Esophagus muscularis mucosa (tissue), 4 donors: Measurements from ENCODE around the gene AGBL1.

Experiments
- EP300 ChIP-seq: sonication (generic); formaldehyde crosslinking; IDR thresholded peaks from one replicate; pipeline ENCODE4 v1.6.1; 2017; ENCODE audit warnings: antibody characterized with exemption
- POLR2A ChIP-seq: fragments of 450-650 bp; IDR thresholded peaks from one replicate; pipeline ENCODE4 v1.6.1; 2017; ENCODE audit warnings: antibody characterized with exemption, moderate library complexity, mild to moderate bottlenecking, low read depth
- POLR2AphosphoS5 ChIP-seq, 2 donors: sonication (generic); formaldehyde crosslinking; IDR thresholded peaks; one replicate each; pipeline ENCODE4 v1.6.1; 2017; ENCODE audit warnings: antibody characterized with exemption in 2 of 2
- TF ChIP-seq, protein P1 (sequence below), 3 experiments: fragments of 200-600 bp in 2 of 3; fragments of 450-650 bp in 1 of 3; sonication (generic) in 2 of 3; IDR thresholded peaks; one replicate each; pipeline ENCODE4 v1.5.1; 2017 to 2019; ENCODE audit warnings: antibody characterized with exemption in 3 of 3, mild to moderate bottlenecking in 2 of 3, moderate library complexity in 1 of 3

DNA sequence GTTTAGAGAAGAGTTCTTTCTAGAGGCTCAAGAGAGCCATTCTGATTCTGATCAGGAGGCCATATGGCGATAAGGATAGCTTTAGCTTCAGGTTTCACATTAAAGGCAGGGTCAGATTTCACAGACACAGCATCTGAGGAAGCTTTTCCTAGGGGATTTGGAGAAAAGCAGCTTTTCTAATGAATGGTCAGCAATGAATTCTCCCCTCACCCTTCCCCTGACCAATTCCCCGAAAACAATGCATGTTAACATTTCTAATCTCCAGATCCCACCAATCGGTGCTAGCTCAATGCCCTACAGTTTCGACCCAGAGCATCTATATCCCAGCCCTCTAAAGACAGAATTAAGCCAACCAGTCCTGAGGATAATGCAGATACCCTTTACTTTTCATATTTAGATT lies 9.8 kb downstream of the AGBL1 start:
- TF ChIP-seq POLR2AphosphoS5 (IDR thresholded peaks at IDR 0.05) (no peak), POLR2A (no peak), EP300 (no peak)
- TF ChIP-seq, protein P1, sequence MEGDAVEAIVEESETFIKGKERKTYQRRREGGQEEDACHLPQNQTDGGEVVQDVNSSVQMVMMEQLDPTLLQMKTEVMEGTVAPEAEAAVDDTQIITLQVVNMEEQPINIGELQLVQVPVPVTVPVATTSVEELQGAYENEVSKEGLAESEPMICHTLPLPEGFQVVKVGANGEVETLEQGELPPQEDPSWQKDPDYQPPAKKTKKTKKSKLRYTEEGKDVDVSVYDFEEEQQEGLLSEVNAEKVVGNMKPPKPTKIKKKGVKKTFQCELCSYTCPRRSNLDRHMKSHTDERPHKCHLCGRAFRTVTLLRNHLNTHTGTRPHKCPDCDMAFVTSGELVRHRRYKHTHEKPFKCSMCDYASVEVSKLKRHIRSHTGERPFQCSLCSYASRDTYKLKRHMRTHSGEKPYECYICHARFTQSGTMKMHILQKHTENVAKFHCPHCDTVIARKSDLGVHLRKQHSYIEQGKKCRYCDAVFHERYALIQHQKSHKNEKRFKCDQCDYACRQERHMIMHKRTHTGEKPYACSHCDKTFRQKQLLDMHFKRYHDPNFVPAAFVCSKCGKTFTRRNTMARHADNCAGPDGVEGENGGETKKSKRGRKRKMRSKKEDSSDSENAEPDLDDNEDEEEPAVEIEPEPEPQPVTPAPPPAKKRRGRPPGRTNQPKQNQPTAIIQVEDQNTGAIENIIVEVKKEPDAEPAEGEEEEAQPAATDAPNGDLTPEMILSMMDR (IDR thresholded peaks at IDR 0.05): no peak
